Measurements from ENCODE around the gene GABRQ.

GABRQ gene

GRCh38 chrX:152637649-152638442, at the start of gene GABRQ:
Gene GABRQ, plus strand, starts transcription at chrX:152637895. Its CDS starts 308 bp downstream, at chrX:152638203.
- no peak for FAIRE-seq

- FAIRE-seq: no peak
Observed at GRCh38 chrX:152588206-152588605, 49.5 kb upstream of the GABRQ start.

- no peak for FAIRE-seq
Observed at GRCh38 chrX:152600853-152601633, 36.7 kb upstream of the GABRQ start.

DNA sequence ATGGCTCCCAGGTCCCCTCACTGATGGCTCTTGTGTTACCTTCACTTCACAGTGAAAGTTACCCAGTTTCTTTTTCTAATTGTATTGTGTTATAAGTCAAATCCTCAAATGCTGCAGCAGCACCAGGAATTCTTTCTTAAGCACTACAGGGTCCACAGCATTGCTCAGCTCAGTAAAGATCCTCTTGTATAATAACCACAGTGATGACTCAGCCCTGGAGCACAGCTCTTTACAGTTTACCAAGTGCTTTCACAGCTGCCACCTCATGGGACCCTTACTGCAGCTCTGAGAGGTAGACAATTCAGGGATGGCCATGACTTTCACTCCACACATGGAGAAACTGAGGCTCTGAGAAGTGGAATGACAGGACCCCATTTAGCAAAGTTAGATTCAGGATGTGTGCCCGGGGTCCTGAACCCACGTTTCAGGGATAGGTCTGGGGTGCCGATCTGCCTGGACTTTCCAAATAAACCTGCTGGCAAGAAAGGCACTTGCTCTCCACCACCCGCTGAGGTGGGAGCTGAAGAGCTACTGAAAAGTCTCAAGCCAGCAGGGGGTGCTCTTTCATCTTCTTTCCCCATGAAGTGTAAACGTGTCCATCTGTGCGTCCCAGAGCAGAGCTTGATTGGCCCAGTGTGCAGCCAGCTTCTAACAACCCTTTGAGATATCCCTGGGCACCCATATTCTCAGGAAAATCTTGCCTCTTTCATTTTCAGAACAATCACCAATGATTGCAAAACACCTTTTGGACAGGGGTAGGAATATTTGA, 35.7 kb upstream of the GABRQ start:
- FAIRE-seq: no peak

- FAIRE-seq: no peak
Observed at GRCh38 chrX:152614791-152615190, 22.9 kb upstream of the GABRQ start.

DNA sequence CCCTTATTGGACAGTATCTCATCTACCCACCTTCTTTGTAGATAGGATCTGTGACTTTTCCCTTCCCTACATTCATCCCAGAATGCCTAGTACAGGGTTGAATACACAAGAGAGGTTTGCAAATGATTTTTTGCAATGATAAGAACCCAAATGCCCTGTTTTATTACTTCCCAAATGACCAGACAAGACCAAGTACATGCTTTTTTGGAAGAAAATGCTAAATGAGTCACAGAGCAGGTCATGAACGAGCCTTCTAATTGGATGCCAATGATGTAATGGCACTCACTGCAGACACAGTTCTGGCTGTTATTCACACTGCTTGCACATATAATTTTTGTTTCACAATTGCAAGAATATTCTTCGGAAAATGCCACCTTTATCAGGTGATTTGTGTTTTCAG, 17.8 kb upstream of the GABRQ start:
- no peak for FAIRE-seq

DNA sequence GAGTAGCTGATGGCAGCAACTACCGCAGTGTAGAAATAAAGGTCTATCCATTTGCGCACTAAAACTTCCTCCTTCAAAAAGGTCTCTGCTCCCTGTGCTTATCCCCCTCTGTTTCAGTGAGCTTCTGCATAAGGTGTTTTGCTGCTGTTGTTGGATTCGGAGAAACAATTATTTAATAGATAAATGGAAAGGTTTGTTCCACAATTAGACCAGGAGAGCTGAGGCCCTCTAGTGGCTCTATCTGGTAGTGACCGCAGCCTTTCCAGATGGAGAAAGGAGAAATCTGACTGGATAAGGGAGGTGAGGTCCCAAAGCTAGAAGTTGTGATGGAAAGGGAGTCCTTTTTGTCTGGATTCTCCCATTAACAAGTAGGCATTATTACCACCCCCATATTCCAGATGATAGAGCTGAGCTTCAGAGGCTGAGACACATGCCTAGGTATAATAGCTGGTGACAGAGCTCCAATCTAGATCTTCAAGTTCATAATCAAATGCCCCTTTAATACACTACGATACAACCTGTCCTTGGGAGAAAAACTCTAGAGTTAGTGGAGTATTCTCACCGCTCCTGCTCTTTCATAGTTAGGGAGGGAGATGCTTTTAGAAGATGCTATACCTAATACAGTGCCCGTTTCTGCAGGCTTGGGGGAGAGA, 5.1 kb upstream of the GABRQ start:
- FAIRE-seq: no peak

GRCh38 chrX:152635941-152636340, 1.8 kb upstream of the GABRQ start:
- FAIRE-seq: no peak

GRCh38 chrX:152638443-152638904, 779 bp downstream of the GABRQ start:
- FAIRE-seq: no peak

DNA sequence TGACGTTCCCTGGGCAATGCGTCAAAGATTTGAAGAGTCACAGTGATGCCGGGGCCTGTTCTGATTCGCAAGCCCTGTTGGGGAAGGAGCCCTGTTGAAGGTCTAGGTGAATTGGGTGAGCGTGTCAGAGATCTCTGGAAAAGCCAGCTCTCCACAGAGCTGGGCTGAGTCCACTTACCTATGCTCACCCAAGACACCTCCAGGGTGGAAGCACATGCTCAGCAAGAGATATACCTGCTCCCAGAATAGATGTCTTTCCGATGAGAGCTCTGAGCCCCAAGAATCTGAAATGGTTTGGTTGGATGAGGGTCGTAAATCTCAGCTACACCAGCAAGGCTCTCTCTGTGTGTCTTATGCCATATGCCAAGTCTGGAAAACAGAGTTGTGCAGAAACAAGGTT, 1.7 kb downstream of the GABRQ start:
- no peak for FAIRE-seq

- FAIRE-seq: no peak
Observed at GRCh38 chrX:152640034-152640818, 2.5 kb downstream of the GABRQ start.

GRCh38 chrX:152641256-152641875, 3.7 kb downstream of the GABRQ start:
- no peak for FAIRE-seq

DNA sequence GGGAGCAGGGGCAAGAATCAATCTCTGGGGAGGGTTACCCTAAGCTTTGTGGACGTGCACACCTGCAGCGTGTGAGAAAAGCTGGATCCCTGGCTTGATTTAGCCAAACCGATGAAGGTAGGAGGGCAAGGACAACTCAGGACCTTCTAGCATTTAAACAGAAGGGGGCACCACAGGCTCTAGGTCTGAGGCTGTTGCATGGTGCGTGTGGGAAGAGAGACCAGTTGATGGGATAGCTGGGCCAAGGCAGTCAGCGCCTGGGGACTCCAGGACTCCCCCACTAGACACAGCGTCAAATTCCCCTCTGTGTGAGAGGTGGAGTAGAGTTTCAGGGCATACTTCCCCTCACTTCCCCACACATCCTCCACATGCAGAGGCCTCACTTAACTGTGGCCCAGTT, 4.3 kb downstream of the GABRQ start:
- FAIRE-seq: no peak

DNA sequence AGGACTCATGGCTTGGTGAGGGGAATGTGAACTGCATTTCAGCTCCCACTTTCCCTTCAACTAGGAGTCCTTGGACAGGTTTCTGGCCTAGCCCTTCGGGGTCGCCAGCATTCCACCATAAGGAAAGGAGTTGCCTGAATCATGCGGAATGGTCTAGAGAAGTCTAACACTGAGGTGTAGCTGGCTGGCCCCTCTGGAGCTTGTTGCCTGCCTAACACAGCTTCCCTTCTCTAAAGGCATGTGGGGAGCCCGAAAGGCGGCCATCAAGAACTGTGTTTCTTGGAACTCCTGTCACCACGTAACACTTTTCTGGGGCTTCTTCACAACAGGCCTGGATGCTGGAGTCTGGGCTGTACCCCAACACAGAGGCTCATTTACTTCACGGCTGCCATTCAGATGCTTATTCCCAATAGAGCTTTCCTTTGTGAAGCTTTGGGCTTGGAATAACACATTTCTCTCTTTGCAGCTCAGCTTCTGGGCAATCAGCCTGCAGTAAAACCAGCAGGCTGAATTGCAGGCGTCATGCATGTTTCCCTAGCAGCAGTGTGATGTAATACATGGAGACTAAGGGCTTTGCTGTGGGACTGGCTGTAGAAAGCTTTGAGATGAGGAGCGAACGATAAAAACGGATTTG, 5.4 kb downstream of the GABRQ start:
- no peak for FAIRE-seq

DNA sequence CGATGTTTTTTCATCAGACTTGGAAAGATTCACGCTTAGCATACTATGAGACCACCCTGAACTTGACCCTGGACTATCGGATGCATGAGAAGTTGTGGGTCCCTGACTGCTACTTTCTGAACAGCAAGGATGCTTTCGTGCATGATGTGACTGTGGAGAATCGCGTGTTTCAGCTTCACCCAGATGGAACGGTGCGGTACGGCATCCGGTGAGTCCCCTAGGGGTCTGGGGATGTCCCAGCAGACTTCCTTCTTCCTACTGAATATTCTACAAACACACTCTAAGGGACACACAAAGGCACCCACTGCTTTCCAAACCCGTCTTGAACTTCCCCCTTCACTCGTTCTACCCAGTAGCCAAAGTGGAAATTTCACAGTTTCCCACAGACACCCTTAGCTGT, 9.3 kb downstream of the GABRQ start:
- no peak for FAIRE-seq

GRCh38 chrX:152647978-152648377, 10.3 kb downstream of the GABRQ start:
- no peak for FAIRE-seq

- FAIRE-seq: no peak
Observed at GRCh38 chrX:152652060-152652459, 14.4 kb downstream of the GABRQ start.

- FAIRE-seq: no peak
Observed at GRCh38 chrX:152652467-152652866, 14.8 kb downstream of the GABRQ start.

- FAIRE-seq: no peak
Observed at GRCh38 chrX:152656087-152656486, 18.4 kb downstream of the GABRQ start.

- FAIRE-seq: no peak
Observed at GRCh38 chrX:152656890-152657289, 19.2 kb downstream of the GABRQ start.

- FAIRE-seq: no peak
Observed at GRCh38 chrX:152658302-152658701, 20.6 kb downstream of the GABRQ start.

All from endometrium (tissue), 2 donors.